Stimulated activated CD8-positive, alpha-beta memory T cell treated with anti-CD3 and anti-CD28 coated beads, Interleukin-15, amount 100 ng/mL, for 48 hours (primary cell): Measurements from ENCODE around the gene RESF1.

Source experiments
- DNase-seq, 2 donors: peaks; one replicate each; pipeline ENCODE4 v3.0.0-alpha.2; 2020; ENCODE audit warnings: low read depth in 2 of 2

RESF1 gene

GRCh38 chr12:31961137-31961536, 1.9 kb downstream of the RESF1 start:
- DNase-seq, result no peak

GRCh38 chr12:31962076-31962475, 2.9 kb downstream of the RESF1 start:
- no peak for DNase-seq

- DNase-seq, result no peak
Measured at GRCh38 chr12:31964280-31964679, 5.1 kb downstream of the RESF1 start.

GRCh38 chr12:31965090-31965489, 5.9 kb downstream of the RESF1 start:
- peak; percentile 9 to 16 for DNase-seq

- DNase-seq, result no peak
Measured at GRCh38 chr12:31966558-31967205, 7.5 kb downstream of the RESF1 start.

GRCh38 chr12:31967539-31967938, 8.3 kb downstream of the RESF1 start:
- no peak for DNase-seq

- no peak for DNase-seq
Measured at GRCh38 chr12:31970199-31970598, 11.0 kb downstream of the RESF1 start.

GRCh38 chr12:31973818-31974217, 14.6 kb downstream of the RESF1 start:
- DNase-seq, result no peak

- DNase-seq, result no peak
Measured at GRCh38 chr12:31974673-31975072, 15.5 kb downstream of the RESF1 start.

- no peak for DNase-seq
Measured at GRCh38 chr12:31984806-31985591, 25.8 kb downstream of the RESF1 start.

GRCh38 chr12:31985832-31986231, 26.6 kb downstream of the RESF1 start:
- DNase-seq, result no peak

- DNase-seq, result no peak
Measured at GRCh38 chr12:31989571-31990362, 30.6 kb downstream of the RESF1 start.

- no peak for DNase-seq
Measured at GRCh38 chr12:31991146-31991545, 31.9 kb downstream of the RESF1 start.

GRCh38 chr12:31991815-31992214, 32.6 kb downstream of the RESF1 start:
- DNase-seq, result no peak

- no peak for DNase-seq
Measured at GRCh38 chr12:31999692-32000091, 40.5 kb downstream of the RESF1 start.

GRCh38 chr12:32000373-32001005, 41.3 kb downstream of the RESF1 start:
- no peak for DNase-seq

- DNase-seq, result no peak
Measured at GRCh38 chr12:32002848-32003493, 43.8 kb downstream of the RESF1 start.

GRCh38 chr12:32003654-32004053, 44.4 kb downstream of the RESF1 start:
- no peak for DNase-seq

GRCh38 chr12:32005496-32006125, 46.4 kb downstream of the RESF1 start:
- DNase-seq, result no peak
